ENCODE data around the gene PACS2.

DNA sequence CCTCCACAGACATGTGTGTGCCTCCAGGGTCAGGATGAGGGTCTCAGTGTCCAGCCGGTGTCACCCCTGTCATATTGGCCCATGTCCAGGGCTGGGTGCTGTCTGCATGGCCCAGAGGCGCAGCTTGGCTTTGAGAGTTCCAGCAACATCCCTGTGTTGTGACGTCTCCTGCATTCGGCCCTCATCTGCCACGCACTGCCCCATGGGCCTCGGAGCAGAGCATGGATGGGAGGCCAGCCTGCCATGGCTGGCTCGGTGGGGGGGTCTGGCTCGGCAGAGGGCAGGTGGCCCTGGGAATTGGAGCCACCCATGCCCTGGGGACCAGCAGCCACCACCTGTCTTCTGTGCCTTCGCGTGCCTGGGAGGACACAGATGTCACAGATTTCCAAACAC lies 73.0 kb downstream of the PACS2 start:
- TF ChIP-seq CTCF (conservative IDR thresholded peaks at IDR 0.05) (no peak), EZH2 (IDR thresholded peaks at IDR 0.05; ENCODE audit: low read depth) (no peak)

All from PC-9 (cell line).